ENCODE results near the gene ZDHHC14.

The ZDHHC14 gene

DNA sequence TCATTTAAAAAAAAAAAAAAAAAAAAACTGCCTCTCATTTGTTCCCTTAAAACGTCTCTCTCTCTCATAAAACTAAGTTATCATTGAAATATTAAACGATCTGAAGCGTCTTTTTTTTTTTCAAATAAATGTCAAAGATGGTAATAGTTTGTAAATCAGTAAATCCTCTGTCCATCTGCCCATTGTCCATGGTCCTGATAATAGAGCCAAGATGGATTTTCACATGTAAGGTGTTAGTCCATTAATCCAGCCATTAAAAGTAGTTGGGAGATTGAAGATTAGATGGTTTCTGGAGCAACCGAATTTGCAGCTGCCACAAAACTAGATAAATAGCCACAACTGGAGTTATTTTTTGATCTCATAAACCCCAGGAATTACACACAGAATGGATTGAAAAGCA is 296.2 kb downstream of the ZDHHC14 start:
- TF ChIP-seq MYC (IDR thresholded peaks at IDR 0.05; ENCODE audit: low read depth, low read length) (no peak), POLR2A (IDR thresholded peaks at IDR 0.05; ENCODE audit: extremely low read depth, insufficient read length) (no peak)
- TF ChIP-seq, protein P1, sequence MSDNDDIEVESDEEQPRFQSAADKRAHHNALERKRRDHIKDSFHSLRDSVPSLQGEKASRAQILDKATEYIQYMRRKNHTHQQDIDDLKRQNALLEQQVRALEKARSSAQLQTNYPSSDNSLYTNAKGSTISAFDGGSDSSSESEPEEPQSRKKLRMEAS (IDR thresholded peaks at IDR 0.05; ENCODE audit: low read depth, low read length): no peak
- TF ChIP-seq, protein P2, sequence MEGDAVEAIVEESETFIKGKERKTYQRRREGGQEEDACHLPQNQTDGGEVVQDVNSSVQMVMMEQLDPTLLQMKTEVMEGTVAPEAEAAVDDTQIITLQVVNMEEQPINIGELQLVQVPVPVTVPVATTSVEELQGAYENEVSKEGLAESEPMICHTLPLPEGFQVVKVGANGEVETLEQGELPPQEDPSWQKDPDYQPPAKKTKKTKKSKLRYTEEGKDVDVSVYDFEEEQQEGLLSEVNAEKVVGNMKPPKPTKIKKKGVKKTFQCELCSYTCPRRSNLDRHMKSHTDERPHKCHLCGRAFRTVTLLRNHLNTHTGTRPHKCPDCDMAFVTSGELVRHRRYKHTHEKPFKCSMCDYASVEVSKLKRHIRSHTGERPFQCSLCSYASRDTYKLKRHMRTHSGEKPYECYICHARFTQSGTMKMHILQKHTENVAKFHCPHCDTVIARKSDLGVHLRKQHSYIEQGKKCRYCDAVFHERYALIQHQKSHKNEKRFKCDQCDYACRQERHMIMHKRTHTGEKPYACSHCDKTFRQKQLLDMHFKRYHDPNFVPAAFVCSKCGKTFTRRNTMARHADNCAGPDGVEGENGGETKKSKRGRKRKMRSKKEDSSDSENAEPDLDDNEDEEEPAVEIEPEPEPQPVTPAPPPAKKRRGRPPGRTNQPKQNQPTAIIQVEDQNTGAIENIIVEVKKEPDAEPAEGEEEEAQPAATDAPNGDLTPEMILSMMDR (IDR thresholded peaks at IDR 0.05; ENCODE audit: low read depth, low read length): no peak
- no peak overlapping the region for H3K4me3 ChIP-seq (ENCODE audit: low read depth, low read length)
- no peak for DNase-seq (ENCODE audit: low read depth)

DNA sequence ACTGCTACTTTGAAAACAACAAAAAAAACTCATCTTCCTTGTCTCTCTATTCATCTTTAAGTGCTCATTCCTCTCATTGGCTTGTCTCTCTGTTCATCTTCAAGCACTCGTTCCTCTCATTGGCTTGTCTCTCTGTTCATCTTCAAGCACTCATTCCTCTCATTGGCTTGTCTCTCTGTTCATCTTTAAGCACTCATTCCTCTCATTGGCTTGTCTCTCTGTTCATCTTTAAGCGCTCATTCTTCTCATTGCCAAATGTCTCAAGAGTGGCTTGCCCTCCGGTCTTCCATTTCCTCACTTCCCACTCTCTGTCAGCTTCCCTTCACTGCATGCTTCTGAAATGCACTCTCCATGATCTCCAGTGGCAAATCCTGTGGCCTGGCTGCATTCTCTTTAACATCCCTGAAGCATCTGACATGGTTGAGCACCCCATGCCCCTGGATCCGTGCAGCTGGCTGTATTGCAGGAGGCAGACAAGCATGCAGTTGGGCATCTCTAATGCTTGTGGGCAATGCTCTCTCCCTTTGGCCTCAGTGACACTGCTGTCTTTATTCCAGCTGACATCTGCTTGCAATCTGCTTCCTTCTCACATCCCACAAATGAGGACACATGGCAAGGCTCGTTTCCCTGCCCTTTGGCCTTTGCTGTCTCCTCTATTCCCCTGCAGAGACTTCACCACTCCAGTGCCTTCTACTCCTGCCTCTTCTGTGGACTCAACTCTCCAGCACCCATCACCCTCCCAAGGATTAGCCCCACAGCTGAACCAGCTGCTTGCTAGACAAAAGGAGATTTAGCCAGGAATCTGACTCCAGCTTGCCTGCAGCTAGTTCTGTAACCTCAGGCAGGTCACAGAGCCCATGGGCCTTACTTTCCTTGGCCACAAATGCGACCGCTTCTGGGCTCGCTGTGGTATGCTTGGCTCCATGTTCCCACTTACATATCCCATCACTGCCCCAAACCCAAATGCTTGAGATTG is 298.9 kb downstream of the ZDHHC14 start:
- DNase-seq (ENCODE audit: low read depth): no peak
- H3K4me3 ChIP-seq (ENCODE audit: low read depth, low read length): no peak overlapping the region
- no peak for TF ChIP-seq MYC (IDR thresholded peaks at IDR 0.05; ENCODE audit: low read depth, low read length)
- TF ChIP-seq, protein P1 (IDR thresholded peaks at IDR 0.05; ENCODE audit: low read depth, low read length): no peak
- no peak for TF ChIP-seq POLR2A (IDR thresholded peaks at IDR 0.05; ENCODE audit: extremely low read depth, insufficient read length)
- TF ChIP-seq, protein P2 (IDR thresholded peaks at IDR 0.05; ENCODE audit: low read depth, low read length): no peak

DNA sequence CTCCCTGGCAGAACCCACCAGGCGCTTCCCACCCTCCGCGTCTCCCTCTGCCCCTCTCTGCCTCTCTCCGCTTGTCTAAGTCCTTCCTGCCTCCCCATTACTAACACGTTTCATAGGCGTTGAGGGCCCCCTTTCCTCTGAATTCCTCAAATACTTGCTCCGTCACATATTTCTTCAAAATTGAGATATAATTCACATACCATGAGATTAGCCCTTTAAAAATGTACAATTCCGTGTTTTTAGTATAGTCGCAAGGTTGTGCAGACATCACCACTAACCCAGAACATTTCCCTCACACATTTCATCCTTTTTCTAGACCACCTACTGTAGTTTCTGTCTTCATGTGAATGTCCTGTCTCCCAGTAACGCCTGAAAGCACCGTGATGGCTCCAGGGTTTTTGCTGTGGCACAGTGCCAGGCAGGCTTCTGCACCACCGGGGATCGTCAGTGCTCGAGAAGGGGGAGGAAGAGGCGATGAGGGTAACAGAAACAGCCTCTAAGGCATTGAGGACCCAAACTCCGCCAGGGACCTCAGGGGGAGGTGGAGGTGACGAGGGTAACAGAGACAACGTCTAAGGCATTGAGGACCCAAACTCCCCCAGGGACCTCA is 300.2 kb downstream of the ZDHHC14 start:
- no peak overlapping the region for H3K4me3 ChIP-seq (ENCODE audit: low read depth, low read length)
- DNase-seq (ENCODE audit: low read depth): no peak
- TF ChIP-seq MYC (IDR thresholded peaks at IDR 0.05; ENCODE audit: low read depth, low read length) (no peak), POLR2A (IDR thresholded peaks at IDR 0.05; ENCODE audit: extremely low read depth, insufficient read length) (no peak)

DNA sequence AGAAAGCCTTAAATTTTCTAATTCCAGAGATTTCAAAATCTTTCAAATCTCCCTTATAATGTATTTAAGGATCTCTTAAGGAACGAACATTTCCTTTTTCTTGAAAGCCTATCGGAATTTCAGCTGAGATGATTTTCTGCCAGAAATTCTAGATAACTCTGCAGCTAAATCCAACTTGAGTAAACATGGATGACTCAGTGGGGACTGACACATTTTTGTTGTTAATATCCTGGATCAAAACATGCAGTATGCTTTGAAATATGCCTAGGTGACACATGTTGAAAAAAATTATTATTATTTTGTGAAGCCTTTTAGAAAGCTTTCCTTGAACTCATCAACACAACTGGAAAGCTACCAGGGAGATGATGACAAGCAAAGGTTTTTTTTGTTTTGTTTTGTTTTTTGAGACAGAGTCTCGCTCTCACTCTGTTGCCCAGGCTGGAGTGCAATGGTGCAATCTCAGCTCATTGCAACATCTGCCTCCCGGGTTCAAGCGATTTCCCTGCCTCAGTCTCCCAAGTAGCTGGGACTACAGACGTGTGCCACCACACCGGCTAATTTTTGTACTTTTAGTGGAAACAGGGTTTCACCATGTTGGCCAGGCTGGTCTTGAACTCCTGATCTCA is 302.0 kb downstream of the ZDHHC14 start:
- no peak overlapping the region for H3K4me3 ChIP-seq (ENCODE audit: low read depth, low read length)
- DNase-seq (ENCODE audit: low read depth): no peak
- TF ChIP-seq, protein P1 (IDR thresholded peaks at IDR 0.05; ENCODE audit: low read depth, low read length): no peak
- TF ChIP-seq, protein P2 (IDR thresholded peaks at IDR 0.05; ENCODE audit: low read depth, low read length): no peak
- TF ChIP-seq MYC (IDR thresholded peaks at IDR 0.05; ENCODE audit: low read depth, low read length) (no peak), POLR2A (IDR thresholded peaks at IDR 0.05; ENCODE audit: extremely low read depth, insufficient read length) (no peak)

DNA sequence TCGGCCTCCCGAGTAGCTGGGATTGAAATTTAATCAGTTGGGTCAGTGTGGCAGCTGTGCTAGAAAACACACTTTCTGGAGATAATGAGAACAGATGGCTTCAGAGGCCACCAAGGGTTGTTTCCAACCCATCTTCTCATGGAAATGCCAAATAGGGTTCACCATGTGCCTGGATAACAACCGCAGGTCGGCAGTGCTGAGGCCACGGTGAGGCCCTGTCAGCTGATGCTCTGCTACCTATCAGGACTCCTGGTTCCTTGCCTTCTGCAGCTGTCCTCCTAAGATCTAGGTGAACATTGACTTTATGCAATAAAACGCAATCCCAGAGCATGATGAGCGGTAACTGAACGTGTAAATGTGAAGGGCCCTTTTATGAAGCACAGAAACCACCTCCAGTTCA is 302.7 kb downstream of the ZDHHC14 start:
- DNase-seq (ENCODE audit: low read depth): no peak
- H3K4me3 ChIP-seq (ENCODE audit: low read depth, low read length): no peak overlapping the region
- TF ChIP-seq MYC (IDR thresholded peaks at IDR 0.05; ENCODE audit: low read depth, low read length) (no peak), POLR2A (IDR thresholded peaks at IDR 0.05; ENCODE audit: extremely low read depth, insufficient read length) (no peak)
- TF ChIP-seq, protein P2 (IDR thresholded peaks at IDR 0.05; ENCODE audit: low read depth, low read length): no peak
- TF ChIP-seq, protein P1 (IDR thresholded peaks at IDR 0.05; ENCODE audit: low read depth, low read length): no peak

All from NB4 (cell line).